Pulmonary artery endothelial cell (primary cell): ENCODE data around the gene SPCS1. TPM values are rescaled to one million over a fixed set of nuclear protein-coding genes. Genes with fewer than 3 reads are reported as not detected.
"Not testable (repeated sequence)": the region's sequence is repeated elsewhere in the genome, so short reads cannot be mapped to it uniquely, and the experiment has no call there.

Experiments
- DNase-seq: peaks from one replicate; pipeline ENCODE4 v3.0.0-alpha.2; 2011; ENCODE audit warnings: low read depth, low spot score
- total RNA-seq: library from RNA; depleted of rRNA; stranded (reverse); fragments of >200 nt; gene quantifications from 2 replicates; pipeline ENCODE4 v1.2.3, GENCODE V29; 2014

SPCS1 gene
- 53.0 and 65.0 TPM in 2 replicates for total RNA-seq

DNA sequence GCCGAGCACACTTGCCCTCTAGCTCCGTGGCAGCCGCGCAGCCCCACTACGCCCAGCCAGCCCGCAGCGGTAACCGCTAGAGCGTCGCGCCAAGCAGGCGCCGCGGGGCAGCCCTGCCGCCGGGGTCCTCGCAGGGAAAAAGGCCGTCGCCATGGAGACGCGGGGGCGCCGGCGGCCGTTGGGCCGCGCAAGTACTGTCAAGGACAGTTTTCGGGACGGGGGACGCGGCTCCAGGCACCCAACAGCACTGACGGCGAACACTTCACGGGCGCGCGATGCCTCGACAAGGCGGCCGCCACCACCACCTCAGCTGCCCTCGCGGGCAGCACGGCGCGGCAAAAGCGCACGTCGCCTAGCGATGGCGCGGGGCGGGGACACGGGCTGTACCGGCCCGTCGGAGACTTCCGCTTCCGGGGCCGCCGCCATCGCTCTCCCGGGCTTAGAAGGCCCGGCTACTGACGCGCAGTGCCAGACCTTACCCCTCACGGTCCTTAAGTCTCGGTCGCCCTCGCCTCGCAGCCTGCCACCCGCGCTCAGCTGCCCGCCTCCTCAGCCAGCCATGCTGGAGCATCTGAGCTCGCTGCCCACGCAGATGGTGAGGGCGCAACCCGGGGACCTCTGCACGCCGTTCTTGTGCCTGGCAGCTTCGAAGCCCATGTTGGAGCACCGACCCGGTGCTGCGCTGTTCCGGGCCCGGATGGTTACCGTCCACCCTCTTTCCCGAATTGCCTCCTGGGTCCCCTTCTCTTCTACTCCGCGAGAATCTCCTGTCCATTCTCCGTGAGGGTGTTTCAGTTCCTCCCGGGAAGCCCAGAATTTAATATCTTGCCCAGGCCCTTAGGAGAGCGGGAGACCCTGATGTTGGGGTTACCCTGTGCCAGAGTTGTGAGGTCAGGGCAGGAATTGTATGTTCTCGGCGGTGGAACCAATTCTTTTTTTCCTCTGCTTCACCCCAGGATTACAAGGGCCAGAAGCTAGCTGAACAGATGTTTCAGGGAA lies at the start of gene SPCS1, which contains the start of gene GLT8D1:
TSS of gene SPCS1 (plus strand) at position 419 of the 999 bp plus-strand sequence. CDS start at position 560, 141 bp downstream.
TSS of gene GLT8D1 (minus strand) at position 104 of the 999 bp plus-strand sequence. CDS start 5,331 bp downstream, outside the sequence.
- DNase-seq: peak; percentile 52

DNA sequence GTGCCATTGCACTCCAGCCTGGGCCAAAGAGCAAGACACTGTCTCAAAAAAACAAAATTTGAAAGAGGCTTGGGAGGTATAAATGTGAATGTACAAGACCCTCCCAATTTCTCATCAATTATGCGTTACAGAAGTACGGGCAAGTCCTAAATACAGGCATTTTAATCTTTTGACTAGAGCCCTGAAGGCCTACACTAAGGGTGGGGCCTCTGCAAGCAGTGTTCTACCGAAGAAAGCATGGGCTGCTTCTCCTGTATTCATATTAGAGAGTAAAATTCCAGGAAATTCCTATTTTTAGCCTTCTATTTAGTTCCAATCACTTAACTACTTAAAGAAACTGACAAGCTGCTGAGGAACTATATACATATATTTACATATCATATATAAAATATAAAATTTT lies 45.9 kb upstream of the SPCS1 start:
- DNase-seq: no peak

DNA sequence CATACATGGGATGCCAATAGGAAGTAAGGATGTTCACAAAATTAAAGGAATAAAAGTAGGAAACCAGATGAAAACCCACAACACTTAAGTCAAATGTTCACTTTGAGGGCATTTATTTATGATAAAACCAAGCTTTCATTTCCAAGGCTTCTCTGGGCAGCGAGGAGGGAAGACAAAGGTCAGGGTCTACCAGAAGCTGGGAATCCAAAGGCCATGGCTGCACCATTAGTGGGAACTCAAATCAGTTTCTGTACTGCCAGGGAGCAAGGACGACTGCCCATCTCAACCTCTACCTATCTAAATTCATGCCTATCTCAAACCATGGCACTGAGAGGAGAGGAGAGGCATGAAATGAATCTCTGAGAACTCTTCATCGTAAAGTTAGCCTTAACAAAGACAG lies 42.8 kb upstream of the SPCS1 start:
- DNase-seq: no peak

DNA sequence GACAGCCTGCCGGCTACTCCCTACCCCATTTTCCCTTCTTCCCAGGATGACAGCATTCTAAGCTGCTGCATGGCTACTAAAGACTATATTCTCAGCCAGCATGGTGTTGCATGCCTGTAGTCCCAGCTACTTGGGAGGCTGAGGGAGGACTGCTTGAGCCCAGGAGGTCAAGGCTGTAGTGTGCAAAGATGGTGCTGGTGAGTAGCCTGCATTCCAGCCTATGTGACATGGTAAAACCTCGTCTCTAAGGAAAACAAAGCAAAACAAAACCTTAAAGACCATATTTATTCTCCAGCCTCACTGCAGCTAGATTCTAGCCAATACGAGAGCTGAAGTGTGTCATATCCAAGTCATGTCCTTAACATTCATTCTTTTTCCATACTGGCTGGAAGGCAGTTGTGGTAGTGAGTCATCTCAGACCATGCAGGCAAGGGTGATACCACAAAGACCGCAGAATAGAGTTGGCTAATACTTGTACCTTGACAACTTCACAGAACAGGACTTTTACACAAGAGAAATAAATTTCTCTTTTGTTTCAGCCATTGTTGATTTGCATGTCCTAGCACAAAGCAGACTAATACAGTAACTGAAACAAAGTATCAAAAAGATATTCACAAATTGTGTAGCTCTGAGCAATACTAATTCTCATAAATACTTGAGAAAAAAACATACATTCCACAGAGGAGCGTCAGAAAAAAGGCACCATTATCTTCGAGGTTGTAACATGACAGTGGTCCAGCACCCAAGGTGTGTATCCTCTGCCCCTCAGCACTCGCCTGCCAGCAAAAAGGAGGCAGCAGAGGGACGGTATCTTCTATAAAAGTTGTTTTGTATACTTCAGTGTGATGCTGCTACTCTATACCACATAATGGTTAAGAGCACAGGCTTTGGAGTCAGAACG lies 35.0 kb upstream of the SPCS1 start:
- DNase-seq: peak; percentile 93

DNA sequence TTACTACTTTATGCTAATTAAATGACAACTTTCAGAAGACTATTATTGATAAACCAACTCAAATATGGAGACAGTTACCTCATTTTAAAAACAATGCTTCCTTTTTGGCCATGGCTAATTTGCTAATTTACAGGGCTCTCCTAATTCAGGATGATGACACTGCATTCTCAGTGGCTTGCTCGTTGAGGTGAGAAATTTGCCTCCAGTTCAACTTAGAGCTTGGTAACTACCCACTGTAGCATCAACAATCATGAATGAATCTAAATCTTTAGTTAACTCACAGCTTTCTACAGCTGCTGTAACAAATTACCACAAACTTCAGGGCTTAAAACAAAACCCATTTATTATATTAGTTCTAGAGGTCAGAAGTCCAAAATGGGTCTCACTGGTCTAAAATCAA lies 34.2 kb upstream of the SPCS1 start:
- no peak for DNase-seq

DNA sequence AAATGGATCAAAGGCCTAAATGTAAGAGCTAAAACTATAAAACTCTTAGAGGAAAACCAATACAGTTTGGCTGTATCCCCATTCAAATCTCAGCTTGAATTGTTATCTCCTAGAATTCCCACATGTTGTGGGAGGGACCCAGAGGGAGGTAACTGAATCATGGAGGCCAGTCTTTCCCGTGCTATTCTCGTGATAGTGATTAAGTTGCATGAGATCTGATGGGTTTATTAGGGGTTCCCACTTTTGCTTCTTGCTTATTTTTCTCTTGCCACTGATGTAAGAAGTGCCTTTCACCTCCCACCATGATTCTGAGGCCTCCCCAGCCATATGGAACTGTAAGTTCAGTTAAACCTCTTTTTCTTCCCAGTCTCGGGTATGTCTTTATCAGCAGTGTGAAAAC lies 29.7 kb upstream of the SPCS1 start:
- DNase-seq: not testable (repeated sequence)

DNA sequence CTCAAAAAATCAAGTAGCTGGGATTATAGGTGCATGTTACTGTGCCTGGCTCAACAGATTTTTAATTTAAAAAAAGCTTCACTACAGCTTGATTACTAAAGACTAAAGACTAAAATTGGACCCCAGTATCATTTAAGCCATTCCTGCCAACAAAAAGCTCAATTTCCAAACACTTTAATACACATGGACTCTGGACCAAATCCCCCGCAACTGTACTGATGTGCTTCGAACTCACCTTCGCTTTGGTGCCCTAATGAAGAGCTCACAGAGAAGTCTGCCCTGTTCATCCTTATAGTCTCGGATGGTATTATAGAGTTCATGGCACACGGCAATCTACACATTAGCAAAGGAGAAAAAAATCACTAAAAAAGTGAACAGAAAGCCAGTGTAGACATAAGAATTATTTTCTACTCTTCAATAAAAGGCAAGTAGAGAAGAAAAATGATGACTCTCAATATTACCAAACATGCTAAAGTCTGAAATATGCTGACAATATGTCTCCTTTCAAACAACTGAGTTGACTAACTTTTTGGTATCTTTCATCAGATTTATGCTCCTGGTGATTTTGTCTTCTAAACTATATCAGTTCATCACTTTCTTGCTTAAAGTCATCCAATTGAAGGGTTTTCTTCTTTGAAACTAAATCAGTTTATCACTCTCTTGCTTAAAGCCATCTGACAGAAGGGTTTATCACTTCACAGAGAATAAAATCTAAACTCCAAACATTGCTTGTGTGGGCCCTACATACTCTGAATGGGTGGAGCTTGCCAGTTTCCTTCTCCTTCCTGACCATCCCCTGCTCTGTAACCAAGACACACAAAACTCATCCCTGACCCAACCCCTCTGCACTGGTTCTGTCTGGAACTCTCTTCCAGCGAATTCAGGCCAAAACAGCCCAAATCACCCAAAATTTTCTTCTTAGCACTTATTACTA lies 27.4 kb upstream of the SPCS1 start:
- DNase-seq: no peak

DNA sequence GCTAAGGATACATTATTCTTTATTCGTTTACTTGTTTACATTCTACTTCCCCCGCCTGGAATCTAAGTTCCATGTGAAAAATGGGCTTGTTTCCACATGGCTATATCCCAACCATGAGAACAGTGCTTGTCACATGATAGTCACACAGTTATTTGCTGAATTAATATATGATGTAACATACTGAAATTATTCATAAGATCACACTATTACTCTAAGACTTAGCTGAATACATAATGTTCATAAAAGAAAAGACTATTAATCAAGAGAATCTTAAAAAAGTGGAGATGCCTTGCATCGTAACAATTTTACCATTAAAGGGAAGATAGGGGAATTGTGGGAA lies 26.7 kb upstream of the SPCS1 start:
- no peak for DNase-seq

DNA sequence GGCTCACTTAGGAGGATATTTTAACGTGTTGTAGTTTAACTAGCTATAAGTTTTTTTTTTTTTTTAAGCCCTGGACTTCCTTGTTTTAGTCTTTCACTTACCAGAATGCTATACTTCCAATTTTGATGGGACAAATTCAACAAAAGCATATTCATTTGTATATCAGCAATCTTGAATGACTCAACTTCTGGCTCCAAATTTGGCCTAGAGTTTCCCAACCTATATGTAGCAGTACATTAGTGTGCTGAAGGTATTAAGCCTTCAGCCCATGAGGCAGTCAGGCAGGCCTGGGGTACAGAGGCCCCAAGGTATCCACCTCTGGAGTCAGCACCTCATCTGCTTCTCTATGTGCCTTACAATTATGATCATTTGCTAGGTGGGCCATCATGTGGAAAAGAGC lies 26.1 kb upstream of the SPCS1 start:
- no peak for DNase-seq

DNA sequence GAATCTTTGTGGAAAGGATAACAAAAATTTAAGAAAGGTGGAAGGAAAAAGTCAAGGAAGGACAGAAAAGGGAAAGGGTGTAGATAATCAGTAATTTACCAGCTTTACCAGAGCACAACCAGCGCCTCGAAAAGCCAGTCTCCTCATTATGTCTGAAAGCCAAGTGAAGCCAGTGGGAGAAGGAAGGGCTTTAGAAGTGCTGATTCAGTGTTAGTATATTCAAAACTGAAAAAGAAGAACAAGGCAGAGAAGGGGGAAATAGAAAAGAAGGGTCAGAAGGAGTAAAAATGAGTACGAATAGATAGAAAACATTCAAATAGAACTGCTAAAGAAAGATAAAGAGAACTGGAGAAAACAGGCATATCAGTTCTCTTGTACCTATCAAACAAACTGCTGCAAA lies 24.3 kb upstream of the SPCS1 start:
- DNase-seq: no peak

DNA sequence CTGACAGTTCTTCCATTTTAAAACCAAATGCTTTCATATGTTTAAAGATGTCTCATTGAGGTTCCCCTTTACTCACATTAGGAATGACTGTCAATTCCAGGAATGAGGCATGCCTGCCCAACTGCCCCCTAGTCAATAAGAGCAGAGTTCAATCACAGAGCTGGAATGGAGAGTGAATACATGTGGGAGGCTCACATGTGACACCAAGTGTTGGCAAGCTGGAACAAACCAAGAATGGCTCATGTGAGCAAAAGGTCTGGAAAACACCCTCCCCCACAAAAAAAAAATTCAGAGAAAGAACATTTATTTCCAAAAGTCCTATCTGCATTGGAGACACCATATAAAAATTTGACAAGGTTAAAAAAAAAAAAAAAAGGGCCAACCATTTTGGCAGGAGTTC lies 23.9 kb upstream of the SPCS1 start:
- DNase-seq: peak; percentile 33

DNA sequence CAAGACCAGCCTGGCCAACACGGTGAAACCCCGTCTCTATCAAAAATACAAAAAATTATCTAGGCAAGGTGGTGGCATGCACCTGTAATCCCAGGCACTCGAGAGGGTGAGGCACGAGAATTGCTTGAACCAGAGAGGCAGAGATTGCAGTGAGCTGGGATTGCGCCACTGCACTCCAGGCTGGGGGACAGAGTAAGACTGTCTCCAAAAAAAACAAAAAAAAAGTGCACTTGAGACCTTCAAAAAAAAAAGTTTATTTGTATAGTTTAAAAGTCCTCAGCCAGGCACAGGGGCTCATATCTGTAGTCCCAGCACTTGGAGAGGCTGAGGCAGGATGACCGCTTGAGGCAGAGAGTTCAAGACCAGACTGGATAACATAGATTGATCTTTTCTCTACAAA lies 22.3 kb upstream of the SPCS1 start:
- DNase-seq: no peak

DNA sequence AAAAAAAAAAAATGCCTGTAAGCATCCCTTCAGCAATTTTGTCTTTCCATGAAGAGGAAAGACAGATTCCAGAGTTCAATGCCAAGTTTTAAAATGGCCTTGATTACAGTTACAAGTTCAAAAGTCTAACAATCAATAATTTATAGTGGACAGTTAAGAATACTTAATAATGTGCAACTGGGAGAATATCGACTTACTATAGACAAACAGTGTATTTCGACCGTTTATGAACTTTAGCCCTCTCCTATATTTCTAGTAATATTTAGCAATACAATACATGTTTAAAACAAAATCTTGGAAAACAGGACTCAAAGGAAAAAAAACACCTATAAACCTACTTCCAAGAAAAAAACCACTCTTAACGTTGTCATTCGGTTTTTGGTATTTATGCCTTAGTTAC lies 21.7 kb upstream of the SPCS1 start:
- no peak for DNase-seq

DNA sequence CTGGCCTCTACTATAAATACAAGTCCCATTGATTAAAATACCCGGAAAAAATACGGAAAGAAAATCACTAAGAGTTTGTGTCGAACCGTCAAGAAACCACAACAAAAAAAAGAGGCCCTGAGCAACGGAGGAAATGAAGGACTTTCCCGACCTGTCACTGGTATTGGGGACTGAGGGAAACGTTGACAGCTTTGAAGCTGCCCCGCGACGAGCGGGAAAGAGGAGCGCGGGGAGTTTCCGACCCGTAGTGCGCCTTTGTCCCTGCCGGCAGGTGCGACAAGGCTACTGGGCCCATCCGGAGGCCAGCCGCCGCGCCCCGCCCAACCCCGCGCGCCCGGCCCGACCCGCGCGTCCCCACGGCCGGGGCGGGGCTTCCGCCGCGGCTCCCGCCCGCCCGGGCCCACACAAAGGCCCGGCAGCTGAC lies 20.6 kb upstream of the SPCS1 start:
- DNase-seq: no peak

DNA sequence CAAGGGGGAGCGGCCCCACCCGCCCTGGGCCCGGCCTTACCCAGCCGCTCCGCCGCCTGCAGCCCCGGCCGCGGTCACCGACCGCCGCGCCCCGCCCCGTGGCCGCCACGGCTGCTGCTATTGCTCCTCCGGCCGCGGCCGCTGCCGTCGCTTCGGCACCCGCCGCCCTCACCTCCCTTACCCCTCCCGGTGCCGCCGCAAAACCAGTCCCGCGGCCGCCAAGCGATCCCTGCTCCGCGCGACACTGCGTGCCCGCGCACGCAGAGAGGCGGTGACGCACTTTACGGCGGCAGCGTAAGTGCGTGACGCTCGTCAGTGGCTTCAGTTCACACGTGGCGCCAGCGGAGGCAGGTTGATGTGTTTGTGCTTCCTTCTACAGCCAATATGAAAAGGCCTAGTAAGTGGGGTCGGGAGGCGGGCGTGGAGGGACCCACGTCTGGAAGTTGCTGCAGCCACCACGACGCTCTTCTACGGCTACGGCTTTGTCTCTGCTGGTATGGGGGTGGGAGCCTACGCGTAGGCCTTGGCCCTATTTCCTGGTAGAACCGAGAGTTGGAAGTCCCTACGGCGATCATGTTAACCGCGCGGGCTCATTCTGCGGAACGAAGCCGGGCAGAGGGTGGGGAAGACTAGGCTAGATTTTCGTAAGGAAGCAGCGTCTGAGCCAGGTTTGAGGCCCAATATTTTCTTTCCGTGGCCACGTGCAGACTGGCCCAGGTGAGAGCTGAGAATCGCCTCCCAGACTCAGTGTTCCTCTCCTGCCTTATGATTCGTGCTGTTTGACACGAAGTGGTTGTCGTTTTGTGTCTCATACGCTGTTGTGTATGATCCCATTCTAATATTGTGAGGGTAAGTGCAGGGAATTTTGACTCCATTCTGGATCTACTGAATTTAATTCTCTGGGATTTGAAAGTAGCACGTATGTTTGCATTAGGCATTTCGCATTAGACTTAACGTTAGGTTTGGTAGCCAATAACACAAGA lies 19.9 kb upstream of the SPCS1 start, which contains the start of the genes GNL3 and PBRM1:
TSS of gene GNL3 (plus strand) at position 324 of the 983 bp plus-strand sequence. CDS start at position 385, 61 bp downstream.
TSS of gene PBRM1 (minus strand) at position 205 of the 983 bp plus-strand sequence.
- peak; percentile 84 for DNase-seq

DNA sequence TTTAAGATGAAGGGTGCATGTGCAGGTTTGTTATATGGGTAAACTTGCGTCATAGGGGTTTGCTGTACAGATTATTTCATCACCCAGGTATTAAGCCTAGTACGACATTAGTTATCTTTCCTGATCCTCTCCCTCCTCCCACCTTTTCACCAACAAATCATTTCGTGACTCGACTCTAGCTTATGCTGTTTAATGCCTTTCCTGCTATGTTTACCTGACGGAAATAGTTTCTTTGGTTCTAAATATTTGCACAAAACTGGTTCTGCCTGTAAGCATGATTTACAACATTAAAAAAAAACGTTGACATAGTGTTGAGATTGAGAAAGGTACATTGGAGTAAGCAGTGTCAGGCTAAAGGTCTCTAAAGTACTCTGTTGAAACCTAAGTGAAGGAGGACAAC lies 17.6 kb upstream of the SPCS1 start:
- no peak for DNase-seq

DNA sequence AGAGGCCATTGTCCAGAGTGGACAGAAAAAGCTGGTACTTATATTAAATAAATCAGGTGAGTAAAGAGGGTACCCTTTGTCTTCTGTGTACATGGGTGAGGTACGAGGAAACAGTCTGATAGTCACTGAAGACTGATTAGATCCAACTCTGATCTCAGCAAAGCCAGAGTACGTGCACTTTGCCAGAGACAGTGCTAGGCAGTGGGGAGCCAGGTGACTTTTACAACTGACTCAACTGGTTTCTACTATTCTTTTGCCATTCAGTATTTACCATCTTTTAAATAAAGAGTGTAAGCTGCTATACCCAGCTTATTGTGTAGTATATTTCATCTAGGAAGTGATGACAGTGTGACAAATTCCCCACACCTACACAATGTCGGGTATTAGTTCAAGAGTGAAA lies 16.8 kb upstream of the SPCS1 start:
- no peak for DNase-seq

DNA sequence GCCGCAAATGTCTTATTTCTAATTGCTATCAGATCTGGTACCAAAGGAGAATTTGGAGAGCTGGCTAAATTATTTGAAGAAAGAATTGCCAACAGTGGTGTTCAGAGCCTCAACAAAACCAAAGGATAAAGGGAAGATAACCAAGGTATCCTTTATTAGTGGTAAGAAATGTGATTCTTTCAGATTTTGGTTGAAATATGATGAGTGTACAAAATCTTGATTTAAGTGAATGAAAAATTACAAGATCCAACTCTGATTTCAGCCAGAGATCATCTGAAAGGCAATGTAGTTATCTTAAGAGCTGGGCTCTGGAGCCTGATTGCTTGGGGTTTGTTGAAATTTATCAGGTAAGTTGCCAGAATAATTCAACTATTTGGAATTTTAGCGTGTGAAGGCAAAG lies 15.3 kb upstream of the SPCS1 start:
- no peak for DNase-seq

DNA sequence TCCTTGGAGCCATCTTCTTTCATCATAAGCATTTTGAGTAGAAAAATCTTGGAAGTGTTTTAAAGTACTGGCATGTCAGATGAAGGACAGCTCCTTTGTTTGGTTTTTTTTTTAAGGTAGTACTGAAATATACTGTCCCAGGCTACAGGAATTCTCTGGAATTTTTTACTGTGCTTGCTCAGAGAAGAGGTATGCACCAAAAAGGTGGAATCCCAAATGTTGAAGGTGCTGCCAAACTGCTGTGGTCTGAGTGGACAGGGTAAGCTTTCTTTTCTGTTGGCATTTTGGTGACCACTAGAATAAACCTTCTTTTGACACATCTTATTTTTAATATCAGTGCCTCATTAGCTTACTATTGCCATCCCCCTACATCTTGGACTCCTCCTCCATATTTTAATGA lies 12.8 kb upstream of the SPCS1 start:
- DNase-seq: no peak
